Neutrophil (primary cell): ENCODE results near the gene SRRM2.
"Not testable (repeated sequence)": the region's sequence is repeated elsewhere in the genome, so short reads cannot be mapped to it uniquely, and the experiment has no call there.

Experiments
- H3K27ac ChIP-seq: fragments of 200-600 bp; sonication (generic); 2 replicates; pipeline ENCODE4 v1.5.1; 2016; ENCODE audit warnings: mild to moderate bottlenecking, moderate library complexity
- H3K27me3 ChIP-seq: fragments of 200-600 bp; sonication (generic); 2 replicates; pipeline ENCODE4 v1.6.0; 2016; ENCODE audit warnings: mild to moderate bottlenecking
- H3K36me3 ChIP-seq: fragments of 200-600 bp; sonication (generic); 2 replicates; pipeline ENCODE4 v1.5.1; 2017
- H3K4me1 ChIP-seq, 2 experiments: fragments of 200-600 bp in 1 of 2; sonication (generic) in 1 of 2; 1 replicate in 1 of 2; 2 replicates in 1 of 2; pipeline versions ENCODE4 v1.5.1 to v1.6.1; 2013 to 2016; ENCODE audit warnings: low read depth in 1 of 2, low read length in 1 of 2, mild to moderate bottlenecking in 1 of 2, moderate library complexity in 1 of 2; ENCODE audit not compliant: control insufficient read depth in 1 of 2, insufficient read depth in 1 of 2
- H3K4me3 ChIP-seq, 2 experiments: fragments of 200-600 bp in 1 of 2; sonication (generic) in 1 of 2; 1 replicate in 1 of 2; 2 replicates in 1 of 2; pipeline ENCODE4 v1.5.1; 2013 to 2016; ENCODE audit warnings: low read depth in 1 of 2, low read length in 1 of 2, mild to moderate bottlenecking in 1 of 2, moderate library complexity in 1 of 2
- H3K9me3 ChIP-seq: fragments of 200-600 bp; sonication (generic); 2 replicates; pipeline ENCODE4 v1.5.1; 2016
- TF ChIP-seq, protein P1 (sequence below): fragments of 200-600 bp; sonication (generic); IDR thresholded peaks from 2 replicates; pipeline ENCODE4 v1.5.1; 2016; ENCODE audit warnings: antibody characterized with exemption

Gene SRRM2

DNA sequence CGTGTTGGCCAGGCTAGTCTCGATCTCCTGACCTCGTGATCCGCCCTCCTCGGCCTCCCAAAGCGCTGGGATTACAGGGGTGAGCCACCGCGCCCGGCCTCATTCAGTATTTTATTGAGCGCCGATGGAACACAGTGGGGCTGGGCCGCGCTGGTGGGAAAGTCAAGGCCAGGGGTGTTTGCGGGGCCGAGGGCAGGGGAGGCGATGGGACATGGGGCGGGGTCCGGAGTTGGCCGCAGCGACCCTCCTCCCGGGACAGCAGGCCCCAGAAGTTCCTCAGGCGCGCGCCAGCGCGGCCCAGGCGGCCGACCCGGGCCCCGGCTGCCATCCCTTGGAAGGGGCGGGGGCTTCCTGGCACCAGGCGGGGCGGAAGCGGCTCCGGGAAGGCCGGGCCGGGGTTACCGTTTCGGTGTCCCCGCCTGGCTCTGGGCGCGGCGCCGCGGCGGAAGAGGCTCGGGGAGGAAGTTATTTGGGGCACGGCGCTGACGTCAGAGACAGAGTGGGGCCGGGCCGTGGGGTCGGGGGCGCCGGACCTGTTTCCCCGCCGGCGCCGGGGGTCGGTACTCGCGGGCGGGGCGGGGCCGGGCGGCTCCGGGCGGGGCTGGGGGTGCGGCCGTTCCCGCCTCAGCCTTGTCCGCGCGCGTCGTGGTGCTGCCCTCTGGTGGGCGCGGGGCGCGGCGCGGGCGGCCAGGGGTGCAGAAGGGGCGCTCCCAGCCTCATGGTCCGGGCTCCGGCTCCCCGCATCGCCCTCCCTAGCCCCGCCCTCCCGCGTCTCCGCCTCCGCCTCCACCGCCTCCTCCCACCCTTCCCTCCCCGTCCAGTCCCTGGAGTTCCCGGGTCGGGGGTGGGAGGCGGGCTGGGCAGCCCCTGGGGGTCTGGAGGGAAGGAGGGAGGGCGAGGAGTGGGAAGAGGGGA lies 31.5 kb upstream of the SRRM2 start:
- Histone ChIP-seq H3K4me1 (peaks cover 2 to 10% of the 10 kb centered on the region in 2 experiments), H3K36me3 (no peaks in the 10 kb centered on the region), H3K9me3 (no peaks in the 10 kb centered on the region), H3K27ac (peak overlapping the region; percentile 76), H3K4me3 (peak overlapping the region; percentile 66 to 86), H3K27me3 (peaks cover 41% of the 10 kb centered on the region)
- TF ChIP-seq, protein P1, sequence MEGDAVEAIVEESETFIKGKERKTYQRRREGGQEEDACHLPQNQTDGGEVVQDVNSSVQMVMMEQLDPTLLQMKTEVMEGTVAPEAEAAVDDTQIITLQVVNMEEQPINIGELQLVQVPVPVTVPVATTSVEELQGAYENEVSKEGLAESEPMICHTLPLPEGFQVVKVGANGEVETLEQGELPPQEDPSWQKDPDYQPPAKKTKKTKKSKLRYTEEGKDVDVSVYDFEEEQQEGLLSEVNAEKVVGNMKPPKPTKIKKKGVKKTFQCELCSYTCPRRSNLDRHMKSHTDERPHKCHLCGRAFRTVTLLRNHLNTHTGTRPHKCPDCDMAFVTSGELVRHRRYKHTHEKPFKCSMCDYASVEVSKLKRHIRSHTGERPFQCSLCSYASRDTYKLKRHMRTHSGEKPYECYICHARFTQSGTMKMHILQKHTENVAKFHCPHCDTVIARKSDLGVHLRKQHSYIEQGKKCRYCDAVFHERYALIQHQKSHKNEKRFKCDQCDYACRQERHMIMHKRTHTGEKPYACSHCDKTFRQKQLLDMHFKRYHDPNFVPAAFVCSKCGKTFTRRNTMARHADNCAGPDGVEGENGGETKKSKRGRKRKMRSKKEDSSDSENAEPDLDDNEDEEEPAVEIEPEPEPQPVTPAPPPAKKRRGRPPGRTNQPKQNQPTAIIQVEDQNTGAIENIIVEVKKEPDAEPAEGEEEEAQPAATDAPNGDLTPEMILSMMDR = peak; percentile 91

DNA sequence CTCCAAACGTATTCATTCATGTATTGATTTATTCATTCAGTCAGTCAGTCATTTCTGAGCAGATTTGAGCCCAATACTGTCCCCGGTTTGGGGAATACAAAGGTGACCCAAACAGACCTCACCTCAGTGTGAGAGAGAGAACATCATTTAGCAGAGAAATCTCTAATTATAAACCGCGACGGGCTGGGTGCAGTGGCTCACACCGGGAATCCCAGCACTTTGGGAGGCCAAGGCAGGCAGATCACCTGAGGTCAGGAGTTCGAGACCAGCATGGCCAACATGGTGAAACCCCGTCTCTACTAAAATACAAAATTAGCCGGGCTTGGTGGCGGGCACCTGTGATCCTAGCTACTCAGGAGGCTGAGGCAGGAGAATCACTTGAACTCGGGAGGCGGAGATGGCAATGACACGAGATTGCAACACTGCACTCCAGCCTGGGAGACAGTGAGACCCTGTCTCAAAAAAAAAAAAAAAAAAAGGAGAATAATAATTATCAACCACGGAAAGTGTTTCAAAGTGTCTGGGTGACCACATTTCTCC lies 30.7 kb upstream of the SRRM2 start:
- not testable (repeated sequence) for H3K9me3 ChIP-seq

DNA sequence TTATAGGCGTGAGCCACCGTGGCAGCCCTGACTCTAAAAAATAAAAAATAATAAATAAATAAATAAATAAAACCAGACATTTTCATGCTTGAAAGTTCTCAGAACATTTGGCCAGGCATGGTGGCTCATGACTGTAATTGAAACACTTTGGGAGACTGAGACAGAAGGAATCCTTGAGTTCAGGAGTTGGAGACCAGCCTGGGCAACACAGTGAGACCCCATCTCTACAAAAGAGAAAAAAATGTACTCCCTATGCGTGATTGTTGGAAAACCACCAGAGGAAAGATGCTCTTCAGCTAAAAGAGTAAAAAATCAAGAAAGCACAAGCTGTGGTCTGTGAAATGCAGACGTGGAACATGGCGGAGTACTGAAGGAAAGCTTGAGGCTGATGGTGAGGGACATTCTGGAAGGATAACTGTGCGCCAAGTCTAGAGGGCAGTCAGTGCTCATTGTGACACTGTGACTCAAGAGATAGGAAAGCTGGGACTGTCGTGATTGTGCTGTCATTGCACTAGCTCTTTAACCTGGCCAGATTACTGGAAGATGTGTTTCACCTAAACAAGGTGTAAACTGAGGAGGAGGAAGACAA lies 28.3 kb upstream of the SRRM2 start:
- no peak overlapping the region for H3K4me3 ChIP-seq
- peaks cover 2 to 10% of the 10 kb centered on the region in 2 experiments for H3K4me1 ChIP-seq
- no peaks in the 10 kb centered on the region for H3K36me3 ChIP-seq
- TF ChIP-seq, protein P1 = no peak
- H3K9me3 ChIP-seq = no peaks in the 10 kb centered on the region
- H3K27me3 ChIP-seq = peaks cover 24% of the 10 kb centered on the region
- no peak overlapping the region for H3K27ac ChIP-seq

More for the DNA sequence above, 30.7 kb upstream of the SRRM2 start:
- H3K36me3 ChIP-seq = not testable (repeated sequence)
- Histone ChIP-seq H3K27me3 (peaks cover 35% of the 10 kb centered on the region), H3K4me1 (peaks cover 2 to 10% of the 10 kb centered on the region in 2 experiments), H3K4me3 (peak overlapping the region; percentile 66 to 86), H3K27ac (peak overlapping the region; percentile 76)

DNA sequence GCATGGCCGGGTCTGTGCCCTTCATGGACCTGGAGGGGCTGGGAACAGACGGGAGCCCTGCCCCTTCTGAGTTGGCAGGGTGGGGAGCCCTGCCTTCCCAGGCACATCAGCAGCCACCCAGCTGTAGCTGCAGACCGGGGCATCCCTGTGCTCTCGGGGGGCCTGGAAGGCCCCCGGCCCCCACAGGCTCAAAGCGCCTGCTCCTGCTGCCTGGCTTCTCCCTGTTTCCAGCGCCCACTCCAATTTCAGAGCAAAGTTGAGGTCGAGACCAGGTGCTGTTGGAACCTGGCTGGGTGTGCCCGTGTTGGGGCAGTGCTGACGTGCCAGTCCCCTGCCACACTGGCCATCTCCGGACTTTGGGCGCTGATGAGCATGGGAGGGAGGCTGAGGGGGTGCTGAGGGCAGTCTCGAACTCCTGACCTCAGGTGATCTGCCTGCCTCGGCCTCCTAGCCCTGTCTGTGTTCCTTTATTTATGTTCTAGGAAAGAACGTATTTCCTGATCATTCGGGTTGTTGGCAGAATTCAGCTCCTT lies 27.6 kb upstream of the SRRM2 start:
- Histone ChIP-seq H3K27ac (no peak overlapping the region), H3K27me3 (peaks cover 24% of the 10 kb centered on the region), H3K36me3 (no peaks in the 10 kb centered on the region), H3K4me3 (no peak overlapping the region), H3K4me1 (peaks cover 2 to 10% of the 10 kb centered on the region in 2 experiments), H3K9me3 (no peaks in the 10 kb centered on the region)
- TF ChIP-seq, protein P1 = no peak

DNA sequence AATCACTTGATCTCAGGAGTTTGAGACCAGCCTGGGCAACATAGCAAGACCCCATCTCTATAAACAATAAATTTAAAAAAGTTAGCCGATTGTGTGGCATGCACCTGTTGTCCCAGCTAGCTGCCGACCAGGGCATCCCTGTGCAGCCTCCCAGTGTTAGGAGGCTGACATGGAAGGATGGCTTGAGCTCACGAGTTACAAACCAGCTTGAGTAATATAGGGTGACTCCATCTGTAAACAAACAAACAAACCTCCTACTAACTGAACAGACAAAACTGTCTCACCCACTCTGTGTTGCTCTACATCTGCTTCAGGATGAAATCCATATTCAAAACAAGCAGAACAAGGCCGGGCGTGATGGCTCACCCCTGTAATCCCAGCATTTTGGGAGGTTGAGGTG lies 25.5 kb upstream of the SRRM2 start:
- Histone ChIP-seq H3K9me3 (no peaks in the 10 kb centered on the region), H3K36me3 (no peaks in the 10 kb centered on the region), H3K4me1 (no peaks in the 10 kb centered on the region), H3K4me3 (no peak overlapping the region), H3K27ac (no peak overlapping the region), H3K27me3 (peaks cover 24% of the 10 kb centered on the region)
- TF ChIP-seq, protein P1 = no peak
